Adrenal gland (tissue), 12 donors: ENCODE data around the gene SNRNP70. TPM values are rescaled to one million over a fixed set of nuclear protein-coding genes. Genes with fewer than 3 reads are reported as not detected.

ENCODE experiments used
- DNase-seq, 7 donors: peaks; one replicate each; pipeline ENCODE4 v3.0.0-alpha.2; 2019 to 2020
- H3K27ac ChIP-seq, 5 donors: fragments of 200-600 bp; sonication (generic) in 4 of 5; 1 replicate in 3 of 5; 2 replicates in 2 of 5; pipeline versions ENCODE4 v1.5.1 to v1.8.0; 2016 to 2020; ENCODE audit warnings: mild to moderate bottlenecking in 1 of 5
- H3K27me3 ChIP-seq: fragments of 200-600 bp; 2 replicates; pipeline ENCODE4 v1.8.0; 2021
- H3K36me3 ChIP-seq, 2 donors: fragments of 200-600 bp; replicated peaks in 1 of 2; 1 replicate in 1 of 2; 2 replicates in 1 of 2; pipeline versions ENCODE4 v1.5.1 to v1.8.0; 2018 to 2022
- H3K4me1 ChIP-seq, 2 donors: fragments of 200-600 bp; replicated peaks in 1 of 2; 1 replicate in 1 of 2; 2 replicates in 1 of 2; pipeline versions ENCODE4 v1.5.1 to v1.8.0; 2018 to 2021
- H3K4me3 ChIP-seq, 4 donors: fragments of 200-600 bp; sonication (generic) in 3 of 4; one replicate each; pipeline ENCODE4 v1.5.1; 2016 to 2018
- H3K9me3 ChIP-seq, 3 donors: fragments of 200-600 bp; sonication (generic) in 1 of 3; replicated peaks in 1 of 3; 1 replicate in 2 of 3; 2 replicates in 1 of 3; pipeline versions ENCODE4 v1.5.1 to v1.8.0; 2016 to 2021
- POLR2A ChIP-seq, 2 donors: fragments of 450-650 bp; IDR thresholded peaks; one replicate each; pipeline ENCODE4 v1.6.1; 2017; ENCODE audit warnings: antibody characterized with exemption in 2 of 2, mild to moderate bottlenecking in 2 of 2, moderate library complexity in 1 of 2
- WGBS, 4 donors: extraction: QIAGEN DNeasy Blood & Tissue Kit in 2 of 4; methylation state at CpG; one replicate each; pipeline versions ENCODE4 v1.1.5 to v1.1.7; 2013 to 2017; 5-methylcytosine and 5-hydroxymethylcytosine counted together
- intact Hi-C, 2 donors: fragments of 100-400 bp; cut with DNase I; formaldehyde crosslinking; loops; one replicate each; pipeline versions ENCODE4 v1.14.1 to v1.15.0; 2022 to 2023
- polyA plus RNA-seq, 3 donors: library from polyadenylated mRNA; stranded (reverse); fragments of 200-250 nt in 2 of 3; fragments of 350-450 nt in 1 of 3; fragmentation: Illumina TruSeq in 1 of 3; extraction: RNeasy Lipid Tissue Mini Kit (QIAGEN cat#74804) in 1 of 3; gene quantifications; one replicate each; pipeline ENCODE4 v1.2.3, GENCODE V29; 2013 to 2014
- total RNA-seq, 9 donors: library from RNA; depleted of rRNA in 4 of 9; stranded (reverse); fragments of >200 nt in 4 of 9; fragments of 120-200 nt in 1 of 9; fragmentation: NEBNext Ultra II Directional in 1 of 9; extraction: Animal tissue kit (Norgen Biotek cat#: 25700) in 1 of 9; gene quantifications; one replicate each; pipeline versions ENCODE4 v1.1.0 to v1.2.4, GENCODE V29; 2013 to 2023
- TF ChIP-seq, protein P1 (sequence below), 6 experiments: fragments of 450-650 bp in 4 of 6; fragments of 200-600 bp in 2 of 6; sonication (generic) in 1 of 6; IDR thresholded peaks; 1 replicate in 5 of 6; 2 replicates in 1 of 6; pipeline versions ENCODE4 v1.5.1 to v1.8.0; 2016 to 2021; ENCODE audit warnings: antibody characterized with exemption in 6 of 6, mild to moderate bottlenecking in 2 of 6, moderate library complexity in 1 of 6
- donor health status: healthy with polysubstance abuse.
- donor health status: Bipolar disorder and iron deficiency.
- donor health status: DM: yes; HTN: yes; CAD: no.
- donor health status: DM: no; HTN: no; CAD: no.
- donor health status: DM: no; HTN: no; CAD: no.
- donor health status: DM: yes; HTN: yes; CAD: no.

SNRNP70 gene
- total and polyA plus RNA-seq, 12 donors = 109 to 1,255 (median 233) TPM

DNA sequence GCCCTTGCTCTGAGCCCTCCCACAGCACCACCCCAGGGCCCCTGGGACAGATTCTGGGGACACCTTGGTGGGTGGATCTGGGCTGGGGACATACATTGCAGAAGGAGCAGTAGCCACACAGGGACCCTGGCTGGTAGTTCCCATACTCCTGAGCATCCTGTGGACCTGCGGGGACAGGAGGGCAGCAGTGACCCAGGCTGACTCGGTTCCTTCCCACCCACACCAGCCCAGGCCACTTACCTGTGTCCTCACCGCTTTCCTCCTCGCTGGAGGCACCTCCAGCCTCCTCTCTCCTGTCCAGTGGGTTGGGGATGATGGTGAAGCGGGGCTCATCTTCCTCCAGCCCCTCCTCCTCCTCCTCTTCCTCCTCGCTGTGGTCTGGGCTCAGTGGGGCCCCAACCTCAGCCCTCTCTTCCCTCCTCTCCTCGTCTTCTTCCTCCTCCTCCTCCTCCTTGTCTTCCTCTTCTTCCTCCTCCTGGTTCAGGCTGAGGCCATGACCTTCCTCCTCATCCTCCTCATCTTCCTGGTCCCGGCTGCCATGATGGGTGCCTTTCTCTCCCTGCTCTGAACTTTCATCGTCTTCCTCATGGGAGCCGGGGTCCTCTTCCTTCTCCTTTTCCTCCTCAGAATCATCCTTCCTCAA lies 68.0 kb downstream of the SNRNP70 start:
- Histone ChIP-seq H3K4me1 (peaks cover 17 to 22% of the 10 kb centered on the region in 2 donors), H3K9me3 (no peaks in the 10 kb centered on the region), H3K27me3 (no peaks in the 10 kb centered on the region), H3K4me3 (no peak overlapping the region), H3K27ac (no peak overlapping the region), H3K36me3 (no peaks in the 10 kb centered on the region)
- no peak for DNase-seq
- TF ChIP-seq POLR2A (IDR thresholded peaks at IDR 0.05) = no peak
- TF ChIP-seq, protein P1, sequence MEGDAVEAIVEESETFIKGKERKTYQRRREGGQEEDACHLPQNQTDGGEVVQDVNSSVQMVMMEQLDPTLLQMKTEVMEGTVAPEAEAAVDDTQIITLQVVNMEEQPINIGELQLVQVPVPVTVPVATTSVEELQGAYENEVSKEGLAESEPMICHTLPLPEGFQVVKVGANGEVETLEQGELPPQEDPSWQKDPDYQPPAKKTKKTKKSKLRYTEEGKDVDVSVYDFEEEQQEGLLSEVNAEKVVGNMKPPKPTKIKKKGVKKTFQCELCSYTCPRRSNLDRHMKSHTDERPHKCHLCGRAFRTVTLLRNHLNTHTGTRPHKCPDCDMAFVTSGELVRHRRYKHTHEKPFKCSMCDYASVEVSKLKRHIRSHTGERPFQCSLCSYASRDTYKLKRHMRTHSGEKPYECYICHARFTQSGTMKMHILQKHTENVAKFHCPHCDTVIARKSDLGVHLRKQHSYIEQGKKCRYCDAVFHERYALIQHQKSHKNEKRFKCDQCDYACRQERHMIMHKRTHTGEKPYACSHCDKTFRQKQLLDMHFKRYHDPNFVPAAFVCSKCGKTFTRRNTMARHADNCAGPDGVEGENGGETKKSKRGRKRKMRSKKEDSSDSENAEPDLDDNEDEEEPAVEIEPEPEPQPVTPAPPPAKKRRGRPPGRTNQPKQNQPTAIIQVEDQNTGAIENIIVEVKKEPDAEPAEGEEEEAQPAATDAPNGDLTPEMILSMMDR (IDR thresholded peaks at IDR 0.05) = no peak
- 84 to 96% (median 90%) methylated on average over 7 to 10 of the region's 10 CpGs for WGBS, 4 donors
- intact Hi-C loops = loop anchor here in 1 of 2 donors (5.0 kb wide), 1 partner anchor 44 kb away; no protein-coding TSS in a partner anchor

DNA sequence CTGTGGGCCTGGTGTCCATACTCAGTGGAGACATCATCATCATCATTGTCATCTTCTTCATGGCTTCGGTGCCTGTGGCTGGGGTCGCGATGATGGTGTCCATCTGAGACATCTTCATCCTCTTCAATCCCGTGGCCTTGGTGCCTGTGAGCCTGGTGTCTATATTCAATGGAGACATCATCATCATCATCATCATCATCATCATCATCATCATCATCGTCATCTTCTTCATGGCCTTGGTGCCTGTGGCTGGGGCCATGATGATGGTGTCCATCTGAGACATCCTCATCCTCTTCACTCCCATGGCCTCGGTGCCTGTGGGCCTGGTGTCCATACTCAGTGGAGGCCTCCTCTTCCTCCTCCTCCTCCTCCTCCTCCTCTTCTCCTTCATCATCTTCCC lies 69.0 kb downstream of the SNRNP70 start:
- Histone ChIP-seq H3K27ac (no peak overlapping the region), H3K9me3 (no peaks in the 10 kb centered on the region), H3K27me3 (no peaks in the 10 kb centered on the region), H3K4me3 (no peak overlapping the region), H3K4me1 (peaks cover 13 to 22% of the 10 kb centered on the region in 2 donors), H3K36me3 (no peaks in the 10 kb centered on the region)
- 93 to 95% (median 95%) methylated on average over 3 to 6 of the region's 6 CpGs for WGBS, 4 donors
- intact Hi-C loops = loop anchor here in 1 of 2 donors (5.0 kb wide), 1 partner anchor 43 kb away; no protein-coding TSS in a partner anchor
- DNase-seq = no peak
- no peak for TF ChIP-seq POLR2A (IDR thresholded peaks at IDR 0.05)
- TF ChIP-seq, protein P1 (IDR thresholded peaks at IDR 0.05) = no peak

DNA sequence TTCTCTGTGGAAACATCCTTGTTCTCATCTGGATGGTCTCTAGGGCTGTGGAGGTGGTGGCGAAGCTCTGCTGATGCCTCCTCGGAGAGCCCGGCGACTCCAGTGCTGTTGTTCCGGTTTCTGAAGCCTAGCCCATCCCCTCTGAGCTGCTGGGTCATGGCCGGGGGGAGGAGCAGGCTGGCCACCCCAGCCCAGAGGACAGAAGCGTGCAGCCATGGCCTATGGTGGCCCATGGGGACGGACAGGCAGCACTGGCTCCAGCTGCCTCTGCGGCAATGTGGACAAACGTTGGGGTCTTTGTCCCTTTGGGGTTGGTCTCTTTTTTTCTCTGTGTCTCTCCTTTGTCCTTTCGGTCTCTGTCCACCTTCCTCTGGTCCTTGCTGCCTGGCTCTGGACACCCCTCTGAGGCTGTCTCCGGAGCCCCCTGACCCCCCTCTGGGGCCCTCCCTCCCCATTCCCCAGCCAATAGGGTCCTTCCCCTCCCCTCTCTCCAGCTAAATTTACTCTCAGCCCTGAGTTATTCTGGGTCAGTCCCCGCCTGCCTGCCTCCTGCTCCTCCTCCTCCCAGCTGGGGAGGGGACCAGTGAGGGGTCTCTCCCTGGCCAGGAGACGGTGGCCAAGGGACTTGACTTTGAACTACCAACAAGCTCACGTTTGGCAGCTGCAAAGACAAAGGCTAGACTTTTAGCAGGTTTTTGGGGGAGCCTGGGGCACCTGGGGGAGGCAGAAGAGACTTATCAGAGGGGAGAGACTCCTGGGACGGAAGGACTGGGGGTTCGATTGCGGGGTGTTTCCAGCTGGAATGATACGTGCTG lies 70.0 kb downstream of the SNRNP70 start, which contains the start of gene HRC:
Gene HRC, minus strand, starts transcription at position 392 of the 815 bp plus-strand sequence. Its CDS starts 159 bp downstream, at position 233.
- intact Hi-C loops = loop anchor here in 1 of 2 donors (5.0 kb wide), 1 partner anchor 78 kb away; no protein-coding TSS in a partner anchor
- H3K36me3 ChIP-seq = no peaks in the 10 kb centered on the region
- WGBS, 4 donors = 64 to 72% (median 65%) methylated on average over 17 to 19 of the region's 19 CpGs
- H3K27me3 ChIP-seq = no peaks in the 10 kb centered on the region
- H3K4me1 ChIP-seq = peaks cover 13 to 22% of the 10 kb centered on the region in 2 donors
- no peaks in the 10 kb centered on the region for H3K9me3 ChIP-seq
- H3K27ac ChIP-seq = peak within 1 kb of the TSS in 2 of 5 donors; percentile 38 to 41
- H3K4me3 ChIP-seq = no peak within 1 kb of the TSS
- TF ChIP-seq, protein P1 (IDR thresholded peaks at IDR 0.05) = no peak
- TF ChIP-seq POLR2A (IDR thresholded peaks at IDR 0.05) = no peak
- no peak for DNase-seq

DNA sequence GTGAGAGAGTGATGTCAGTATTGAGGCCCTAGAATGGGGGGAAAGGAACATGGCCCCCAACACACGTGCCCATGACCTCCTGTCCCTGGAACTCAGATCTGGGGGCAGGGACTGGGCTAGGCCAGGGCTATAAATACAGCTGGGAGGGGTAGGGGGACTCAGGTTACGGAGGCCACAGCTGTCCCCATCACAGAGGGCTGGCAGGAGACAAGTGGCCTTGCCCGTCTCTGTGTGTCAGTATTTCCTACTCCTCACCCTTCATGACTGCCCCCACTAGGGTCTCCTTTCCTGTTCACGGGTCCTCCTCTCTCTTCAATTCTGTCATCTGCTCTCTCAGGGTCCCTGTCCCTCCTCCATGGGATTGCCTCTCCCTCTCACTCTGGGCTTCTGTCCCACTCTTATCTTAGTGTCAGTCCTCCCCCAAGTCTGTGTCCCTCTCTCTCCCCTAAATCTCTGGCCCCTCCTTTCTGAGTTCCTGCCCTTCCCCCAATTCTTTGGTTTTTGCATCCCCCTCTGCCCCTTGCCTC lies 70.6 kb downstream of the SNRNP70 start:
- no peak for DNase-seq
- Histone ChIP-seq H3K4me3 (no peak overlapping the region), H3K9me3 (no peaks in the 10 kb centered on the region), H3K27me3 (no peaks in the 10 kb centered on the region), H3K4me1 (peaks cover 13 to 20% of the 10 kb centered on the region in 2 donors), H3K36me3 (no peaks in the 10 kb centered on the region), H3K27ac (peak overlapping the region in 2 of 5 donors; percentile 36 to 41)
- no peak for TF ChIP-seq POLR2A (IDR thresholded peaks at IDR 0.05)
- TF ChIP-seq, protein P1 (IDR thresholded peaks at IDR 0.05) = no peak
- intact Hi-C loops = loop anchor here in 1 of 2 donors (5.0 kb wide), 1 partner anchor 79 kb away; no protein-coding TSS in a partner anchor
- 33 to 45% (median 40%) methylated on average over 4 of the region's 4 CpGs for WGBS, 4 donors
